GM19099 (cell line): ENCODE measurements around the gene FGD5.

Experiments used
- POLR2A ChIP-seq: IDR thresholded peaks from 3 replicates; pipeline ENCODE4 v1.6.1; 2011; ENCODE audit warnings: low read depth; ENCODE audit not compliant: insufficient read length; ENCODE audit errors: extremely low read depth

FGD5 gene

DNA sequence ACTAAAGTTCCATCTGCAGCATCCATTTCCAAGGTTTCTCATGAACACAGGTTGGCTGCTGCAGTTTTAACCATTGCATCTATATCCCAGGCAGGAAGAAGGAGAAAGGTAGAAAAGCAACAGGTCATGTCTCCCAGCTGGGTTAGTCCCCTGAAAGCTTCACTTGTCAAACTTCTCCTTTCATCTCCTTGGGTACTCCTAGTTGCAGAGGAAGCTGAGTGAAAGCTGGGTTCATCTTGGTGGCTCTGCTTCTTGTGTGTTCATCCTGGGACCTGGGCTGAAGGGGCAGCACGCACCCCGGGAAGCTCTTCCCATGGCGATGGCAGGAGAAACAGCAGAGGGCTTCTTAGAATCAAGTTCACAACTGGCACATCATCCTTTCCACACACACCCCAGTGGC lies 67.3 kb downstream of the FGD5 start:
- no peak for TF ChIP-seq POLR2A

DNA sequence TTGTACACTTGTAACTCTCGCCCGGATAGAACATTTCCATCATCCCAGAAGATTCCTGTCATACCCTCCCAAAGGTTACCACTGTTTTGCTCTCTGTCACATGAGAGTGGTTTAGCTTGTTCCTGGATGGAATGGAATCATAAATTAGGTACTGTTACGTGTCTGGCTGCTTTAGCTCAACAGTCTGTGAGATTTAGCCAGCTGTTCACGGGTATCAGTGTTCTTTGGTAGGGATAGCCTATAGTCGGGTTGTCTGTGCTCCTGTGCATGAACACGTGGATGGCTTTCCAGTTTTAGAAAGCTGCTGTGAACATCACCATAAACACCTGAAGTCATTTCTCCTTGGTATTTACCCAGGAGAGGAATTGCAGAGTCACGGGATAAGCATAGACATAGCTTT lies 70.4 kb downstream of the FGD5 start:
- TF ChIP-seq POLR2A = no peak

DNA sequence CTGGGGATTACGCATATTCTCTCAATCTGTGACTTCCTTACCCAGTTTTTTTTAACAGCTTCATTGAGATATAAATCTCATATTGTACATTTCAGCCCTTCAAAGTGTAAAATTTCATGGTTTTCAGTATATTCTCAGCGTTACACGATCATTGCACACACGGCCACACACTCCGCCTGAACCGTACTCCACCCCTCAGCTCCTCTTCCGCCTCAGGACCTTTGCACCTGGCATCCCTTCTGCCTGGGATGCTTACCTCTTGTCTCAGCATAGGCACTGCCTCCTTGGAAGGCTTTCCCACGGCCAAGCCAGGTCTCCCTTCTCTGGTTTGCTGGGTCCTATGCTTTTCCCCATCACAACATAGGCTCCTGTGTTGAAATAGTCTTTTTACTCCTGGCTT lies 71.2 kb downstream of the FGD5 start:
- no peak for TF ChIP-seq POLR2A

GRCh38 chr3:14890476-14890875 lies 71.7 kb downstream of the FGD5 start:
- TF ChIP-seq POLR2A = no peak

DNA sequence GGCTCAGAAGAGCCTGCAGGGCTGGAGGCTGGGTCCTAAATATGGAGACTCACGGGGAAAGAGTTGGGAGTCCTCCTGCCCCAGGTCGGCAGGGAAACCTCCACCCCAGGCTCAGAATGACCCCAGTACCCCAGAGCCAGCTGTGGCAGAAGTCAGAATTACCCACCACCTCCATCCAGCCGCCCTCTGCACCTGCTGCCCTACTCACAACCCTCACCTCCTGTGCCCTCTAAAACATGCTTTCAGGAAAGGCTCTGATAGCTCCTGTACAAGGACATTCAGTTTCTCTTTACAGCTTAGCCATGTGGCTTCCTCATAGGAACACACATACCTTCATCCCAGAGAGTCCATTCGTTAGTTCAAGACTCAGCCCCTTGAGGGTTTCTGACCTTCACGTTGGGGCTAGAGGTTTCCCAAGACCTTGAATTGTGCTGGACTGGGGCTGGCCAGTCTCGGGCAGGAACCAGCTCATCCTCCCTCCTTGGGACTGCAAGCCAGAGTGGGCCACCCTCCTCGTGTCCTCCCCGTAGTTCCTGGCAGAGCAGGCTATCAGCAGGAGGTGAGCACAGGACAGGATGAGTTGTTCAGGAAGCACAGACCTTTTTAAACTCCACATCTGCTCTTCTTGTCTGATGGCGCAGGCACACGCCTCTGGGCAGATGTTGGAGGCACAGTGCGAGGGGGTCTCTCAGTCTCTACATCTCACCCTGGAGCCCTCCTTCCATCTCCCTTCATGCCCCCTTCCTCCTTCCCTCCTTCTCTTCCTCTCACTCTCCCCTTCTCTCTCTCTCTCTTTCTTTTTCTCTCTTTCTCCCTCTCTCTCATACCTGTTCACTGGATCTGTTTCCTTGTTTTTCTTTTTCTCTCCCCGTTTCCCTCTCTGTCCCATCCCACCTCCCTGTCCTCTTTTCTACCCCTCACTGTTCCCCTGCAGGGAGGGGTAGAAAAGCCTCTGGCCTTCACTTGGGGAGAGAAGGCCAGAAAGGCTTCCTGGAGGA lies 72.7 kb downstream of the FGD5 start:
- TF ChIP-seq POLR2A = no peak

- TF ChIP-seq POLR2A = no peak
Measured at GRCh38 chr3:14892226-14892625, 73.5 kb downstream of the FGD5 start.

DNA sequence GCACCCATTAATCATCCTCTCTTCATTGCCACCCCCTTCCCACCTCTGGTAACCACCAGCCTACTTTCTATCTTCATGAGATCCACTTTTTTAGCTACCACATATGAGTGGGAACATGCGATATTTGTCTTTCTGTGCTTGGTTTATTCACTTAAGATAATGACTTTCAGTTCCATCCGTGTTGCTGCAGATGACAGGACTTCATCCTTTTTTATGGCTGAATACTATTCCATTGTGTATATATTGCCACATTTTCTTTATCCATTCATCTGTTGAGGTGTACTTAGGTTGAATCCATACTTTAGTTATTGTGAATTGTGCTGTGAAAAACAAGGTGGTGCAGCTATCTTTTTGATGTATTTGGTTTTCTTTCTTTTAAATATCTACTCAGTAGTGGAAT lies 75.3 kb downstream of the FGD5 start:
- TF ChIP-seq POLR2A = no peak

DNA sequence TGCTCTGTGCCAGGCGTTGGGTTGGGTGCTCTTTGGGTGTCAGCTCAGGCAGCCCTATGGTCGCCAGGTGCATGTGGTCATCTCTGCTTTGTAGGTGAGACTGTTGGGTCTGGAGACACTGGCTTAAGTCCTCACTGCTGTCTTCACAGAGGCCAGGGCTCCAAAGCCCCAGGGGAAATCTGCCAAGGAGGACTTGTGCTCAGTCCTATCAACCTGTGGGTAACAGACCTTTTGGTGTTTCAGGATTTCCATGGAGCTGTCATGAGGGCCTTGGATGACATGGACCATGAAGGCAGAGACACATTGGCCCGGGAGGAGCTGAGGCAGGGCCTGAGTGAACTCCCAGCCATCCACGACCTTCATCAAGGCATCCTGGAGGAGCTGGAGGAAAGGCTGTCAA lies 78.5 kb downstream of the FGD5 start:
- TF ChIP-seq POLR2A = no peak

DNA sequence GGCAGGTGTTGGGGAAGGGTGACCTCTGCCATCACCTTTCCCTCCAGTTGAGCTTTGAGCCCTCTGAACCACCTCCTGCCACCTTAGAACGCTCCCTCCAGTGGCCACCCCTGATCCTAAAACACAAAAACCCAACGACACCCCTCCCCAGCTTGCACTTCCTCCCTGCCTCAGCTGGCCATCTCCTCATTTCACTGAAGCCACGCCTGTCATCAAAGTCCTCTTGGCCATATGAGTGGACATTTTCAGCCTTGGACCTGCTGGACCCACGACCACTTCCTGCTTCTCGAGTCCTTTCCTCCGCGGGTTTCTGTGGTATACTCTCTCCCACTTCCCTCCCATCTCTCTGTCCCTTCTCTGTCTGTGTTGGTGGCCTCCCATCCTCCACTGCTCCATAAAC lies 80.2 kb downstream of the FGD5 start:
- no peak for TF ChIP-seq POLR2A

DNA sequence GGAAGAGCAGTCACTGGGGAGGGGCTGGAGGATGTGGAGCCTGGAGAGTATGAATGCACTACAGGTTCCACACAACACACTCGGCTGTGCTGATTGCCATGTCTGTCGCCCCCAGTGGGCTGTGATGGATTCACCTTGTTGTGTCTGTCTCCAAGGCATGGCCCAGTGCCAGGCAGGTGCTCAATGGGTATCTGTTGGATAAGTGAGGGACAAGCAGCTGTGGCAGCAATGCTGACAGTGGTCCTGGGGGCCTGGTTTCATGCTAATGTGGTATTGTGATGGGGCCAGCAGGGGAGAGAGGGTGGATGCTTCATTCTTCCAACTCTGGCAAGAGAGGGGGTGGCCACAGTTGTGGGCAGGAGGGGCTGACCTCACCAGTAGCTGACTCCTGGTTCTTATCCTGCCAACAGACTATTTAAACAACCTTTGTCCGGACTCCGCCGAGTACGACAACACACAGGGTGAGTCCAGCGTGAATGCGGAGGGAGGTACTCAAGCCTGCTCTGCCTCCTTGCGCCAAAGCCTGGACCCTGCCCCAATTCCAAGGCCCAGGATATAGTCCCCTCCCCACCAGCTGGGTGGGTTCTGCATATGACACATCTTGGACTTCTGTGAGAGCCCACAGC lies 81.3 kb downstream of the FGD5 start:
- no peak for TF ChIP-seq POLR2A

- TF ChIP-seq POLR2A = no peak
Measured at GRCh38 chr3:14900881-14901873, 82.4 kb downstream of the FGD5 start.

DNA sequence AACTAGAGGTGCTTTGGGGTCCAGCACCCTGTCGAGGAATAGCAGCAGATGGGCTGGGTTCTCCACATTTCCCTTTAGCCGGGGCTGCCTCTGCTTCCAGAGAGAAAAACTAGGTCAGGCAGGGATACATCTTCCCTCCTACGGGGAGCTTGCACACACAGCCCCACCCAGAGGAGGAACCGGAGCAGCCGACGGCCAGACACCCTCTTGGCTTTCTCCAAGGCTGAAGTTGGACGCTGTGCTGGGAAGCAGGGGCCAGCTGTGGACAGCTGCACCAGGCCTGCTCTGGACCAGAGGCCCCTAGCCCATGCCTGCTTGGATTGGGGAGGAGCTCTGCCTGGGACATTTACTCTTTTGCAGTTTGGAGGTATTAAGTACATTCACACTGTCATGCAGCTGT lies 84.0 kb downstream of the FGD5 start:
- no peak for TF ChIP-seq POLR2A

- no peak for TF ChIP-seq POLR2A
Measured at GRCh38 chr3:14905055-14905657, 86.4 kb downstream of the FGD5 start.

DNA sequence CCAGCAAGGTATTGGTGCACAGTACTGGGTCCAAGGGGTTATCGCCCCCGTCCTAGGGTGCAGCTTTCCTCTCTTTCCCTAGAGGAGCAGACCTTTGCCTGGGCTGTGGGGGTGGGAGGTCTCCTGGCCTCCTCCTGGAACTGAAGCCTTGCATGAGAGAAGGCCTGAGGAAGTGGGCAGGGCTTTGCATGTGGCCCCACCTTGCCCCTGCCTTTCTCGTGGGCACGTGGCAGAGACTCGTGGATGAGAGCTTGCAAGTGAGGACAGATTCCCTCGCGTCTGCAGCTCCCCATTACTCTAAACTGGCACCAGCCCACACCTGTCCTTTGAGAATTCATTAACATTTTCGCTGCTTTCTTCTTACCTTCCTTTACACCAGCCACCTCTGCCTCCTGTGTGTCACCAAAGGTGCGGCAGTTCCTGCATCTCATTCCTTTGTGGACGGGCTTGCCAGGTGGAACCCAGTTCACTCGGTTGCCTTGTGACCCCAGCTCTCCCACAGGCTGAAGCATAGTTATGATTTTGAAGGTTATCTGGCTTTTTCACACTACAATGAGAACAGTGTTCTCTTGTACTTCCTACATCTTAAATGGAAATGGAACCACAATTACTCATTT lies 87.7 kb downstream of the FGD5 start:
- no peak for TF ChIP-seq POLR2A
